ENCODE results near the gene FMN1.
"Not testable (repeated sequence)": the region's sequence is repeated elsewhere in the genome, so short reads cannot be mapped to it uniquely, and the experiment has no call there.

Gene FMN1

DNA sequence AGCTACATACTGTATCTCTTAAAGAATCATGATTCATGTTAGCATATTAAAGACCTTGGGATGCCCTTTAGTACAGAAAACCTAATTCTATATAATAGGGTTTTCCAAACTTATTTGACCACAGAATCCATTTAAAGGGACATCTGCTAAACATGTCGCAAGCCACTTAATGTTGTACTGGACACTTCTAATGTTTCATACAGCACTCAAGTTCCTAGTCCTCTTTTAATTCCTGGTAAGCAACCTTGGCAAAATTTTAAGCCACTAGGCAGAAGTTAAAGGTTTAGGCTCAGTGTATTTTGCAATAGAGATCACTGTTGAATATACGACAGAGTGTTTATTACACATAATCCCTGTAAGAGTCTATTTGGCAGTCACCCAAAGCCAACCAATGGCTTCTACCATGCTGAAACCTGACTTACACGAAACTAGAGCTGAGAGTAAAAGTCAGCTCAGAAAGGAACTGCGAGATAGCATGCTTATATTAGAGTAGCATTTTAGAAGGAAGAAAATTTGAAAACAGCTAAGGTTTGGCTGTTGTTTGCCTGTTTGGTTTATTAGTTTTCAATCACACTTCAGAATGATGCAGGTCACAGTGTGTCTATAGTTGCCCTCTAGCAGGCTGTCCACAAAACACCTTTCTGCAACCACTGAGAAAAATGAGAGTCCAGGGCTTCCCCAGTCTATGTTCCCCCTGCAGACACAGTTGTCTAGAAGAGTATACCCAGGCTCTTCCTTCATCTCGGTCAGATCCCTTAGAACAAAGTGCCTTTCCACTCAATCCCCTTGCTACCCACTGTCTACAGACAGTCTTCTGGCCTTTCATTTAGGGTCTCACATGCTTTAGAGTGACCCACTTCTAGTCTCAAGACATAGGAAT lies 104.4 kb downstream of the FMN1 start:
- DNase-seq = peak; percentile 58

DNA sequence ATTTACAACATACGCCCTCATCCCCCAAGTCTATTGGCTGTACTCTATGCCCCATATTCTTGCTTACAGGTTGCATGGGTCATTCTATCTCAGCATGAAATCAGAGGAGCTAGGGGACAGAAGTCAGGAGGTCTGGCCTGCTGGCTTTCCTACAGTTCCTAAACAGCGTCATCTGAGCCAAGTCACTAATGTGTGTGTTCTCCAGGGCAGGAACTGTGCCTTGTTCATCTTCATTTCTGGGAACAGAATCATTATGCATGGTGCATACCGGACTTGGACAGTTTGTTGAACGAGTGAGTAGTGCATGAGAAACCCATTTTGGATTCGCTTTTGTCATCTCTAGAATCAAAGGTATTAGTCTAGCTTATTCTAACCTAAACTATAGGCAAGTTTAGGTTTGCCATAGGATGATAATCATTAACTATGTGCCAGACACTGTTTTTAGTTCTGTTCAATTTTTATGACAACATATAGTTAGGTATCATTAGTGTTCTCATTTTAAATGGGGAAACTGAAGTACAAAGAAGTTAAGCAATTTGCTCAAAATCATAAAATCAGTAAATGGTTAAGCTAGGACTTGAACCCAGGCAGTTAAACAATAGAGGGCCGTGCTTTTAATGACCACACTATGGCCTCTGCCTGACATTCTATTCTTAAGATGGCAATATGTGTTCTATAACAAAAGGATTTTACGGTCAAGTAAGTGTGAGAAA lies 105.2 kb downstream of the FMN1 start:
- no peak for DNase-seq

DNA sequence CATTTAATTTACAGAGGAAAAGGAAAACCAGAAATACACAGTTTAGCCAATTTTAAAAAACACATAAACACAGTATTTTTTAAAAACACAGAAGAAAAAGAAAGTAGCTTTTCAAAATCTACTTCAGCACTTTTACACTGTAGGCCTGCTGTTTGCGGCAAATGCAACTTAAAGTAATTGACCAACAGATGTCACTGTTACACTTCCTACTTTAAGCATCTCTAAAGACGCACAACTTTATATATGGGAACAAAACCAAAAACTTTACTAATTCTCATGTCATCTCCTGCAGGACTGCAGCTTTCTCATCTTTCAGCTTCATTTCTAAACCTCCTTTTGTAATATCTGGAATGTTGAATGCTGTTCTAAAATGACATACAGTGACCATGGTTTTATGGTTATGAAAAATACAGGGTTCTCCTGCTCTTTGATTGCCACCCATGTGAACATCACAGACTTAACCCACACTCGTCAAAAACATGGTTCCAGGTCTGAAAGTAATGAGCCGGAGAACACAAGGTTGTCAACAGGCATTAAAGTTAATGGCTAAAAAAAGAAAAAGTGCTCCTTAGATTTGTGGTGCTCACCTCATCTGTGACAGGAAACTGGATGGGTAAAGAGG lies 107.9 kb downstream of the FMN1 start:
- DNase-seq = peak; percentile 77

DNA sequence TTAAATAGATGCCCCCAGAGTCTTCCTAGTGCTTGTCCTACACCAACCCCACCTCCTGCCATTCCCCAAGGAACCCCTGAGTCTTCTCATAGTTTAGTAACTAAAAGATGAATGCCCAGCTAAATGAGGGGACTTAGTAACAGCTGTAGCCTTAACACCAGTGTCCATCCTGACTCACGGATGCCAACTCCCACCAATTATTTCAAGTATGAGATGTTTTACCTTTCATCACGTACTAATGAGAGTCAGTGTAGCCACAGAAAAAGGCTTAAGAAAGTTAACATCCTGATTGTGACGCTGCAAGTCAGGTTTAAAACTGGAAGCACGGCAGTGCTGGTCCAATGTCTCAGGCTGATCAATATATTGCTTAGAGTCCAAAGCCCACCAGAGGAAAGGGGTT lies 109.9 kb downstream of the FMN1 start:
- DNase-seq = no peak

DNA sequence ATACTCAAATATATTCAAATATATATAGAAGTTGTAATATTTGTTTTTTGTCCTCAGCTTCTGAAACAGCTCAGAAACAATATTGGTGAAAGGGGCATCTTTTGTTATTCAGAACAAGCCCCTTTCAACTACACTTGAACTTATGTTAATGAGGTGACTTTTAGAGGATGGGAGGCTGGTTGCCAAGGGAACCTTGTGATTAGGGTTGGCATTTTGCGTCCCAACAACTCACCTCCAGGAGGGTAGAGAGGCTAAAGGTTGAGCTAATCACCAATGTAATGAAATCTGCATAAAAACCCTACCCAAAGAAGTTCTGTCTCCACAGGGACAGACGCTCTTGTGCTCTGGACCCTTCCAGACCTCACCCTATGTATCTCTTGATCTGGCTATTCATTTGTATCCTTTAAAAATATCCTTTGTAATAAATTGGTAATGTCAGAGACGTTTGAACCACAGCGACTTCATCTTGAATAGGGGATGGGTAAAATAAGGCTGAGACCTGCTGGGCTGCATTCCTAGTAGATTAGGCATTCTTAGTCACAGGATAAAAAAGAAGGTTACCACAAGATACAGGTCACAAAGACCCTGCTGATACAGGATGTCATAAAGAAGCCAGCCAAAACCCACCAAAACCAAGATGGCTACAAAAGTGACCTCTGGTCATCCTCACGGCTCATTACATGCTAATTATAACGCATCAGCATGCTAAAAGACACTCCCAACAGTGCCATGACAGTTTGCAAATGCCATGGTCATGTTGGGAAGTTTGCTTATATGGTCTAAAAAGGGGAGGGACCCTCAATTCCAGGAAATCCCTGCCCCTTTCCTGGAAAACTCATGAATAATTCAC lies 111.1 kb downstream of the FMN1 start:
- peak; percentile 15 for DNase-seq

GRCh38 chr15:33080006-33080405 lies 114.5 kb downstream of the FMN1 start:
- no peak for DNase-seq

GRCh38 chr15:33078607-33079006 lies 115.9 kb downstream of the FMN1 start:
- no peak for DNase-seq

DNA sequence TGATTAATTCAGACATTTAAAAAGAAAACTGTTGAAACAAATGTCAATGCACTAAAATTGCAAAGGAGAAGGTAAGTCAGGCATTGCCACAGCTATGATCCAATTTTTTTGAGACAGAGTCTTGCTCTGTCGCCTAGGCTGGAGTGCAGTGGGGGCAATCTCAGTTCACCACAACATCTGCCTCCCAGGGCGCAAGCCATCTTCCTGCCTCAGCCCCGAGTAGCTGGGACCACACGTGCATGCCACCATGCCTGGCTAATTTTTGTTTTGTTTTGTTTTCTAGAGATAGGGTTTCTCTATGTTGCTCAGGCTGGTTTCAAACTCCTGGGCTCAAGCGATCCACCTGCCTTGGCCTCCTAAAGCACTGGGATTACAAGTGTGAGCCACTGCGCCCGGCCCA lies 117.6 kb downstream of the FMN1 start:
- no peak for DNase-seq

GRCh38 chr15:33074942-33075341 lies 119.6 kb downstream of the FMN1 start:
- no peak for DNase-seq

DNA sequence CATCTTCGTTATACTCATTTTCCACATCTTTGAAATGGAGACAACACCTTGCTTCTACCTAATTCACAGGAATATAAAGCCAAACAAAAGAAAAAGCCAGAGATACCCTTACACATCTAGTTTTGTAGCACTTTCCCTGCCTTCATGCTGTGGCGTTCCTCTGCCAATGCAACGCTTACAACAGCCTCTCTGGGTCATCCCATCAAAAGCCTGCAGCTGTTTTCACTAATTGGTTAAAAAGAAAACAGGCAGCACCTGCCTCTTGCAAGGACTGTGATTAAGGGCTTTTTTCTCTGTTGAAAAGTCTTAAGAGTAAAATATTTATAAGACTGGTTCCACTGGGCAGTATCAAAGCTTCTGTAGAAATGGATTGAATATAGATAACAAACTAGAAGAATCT lies 120.3 kb downstream of the FMN1 start:
- no peak for DNase-seq

DNA sequence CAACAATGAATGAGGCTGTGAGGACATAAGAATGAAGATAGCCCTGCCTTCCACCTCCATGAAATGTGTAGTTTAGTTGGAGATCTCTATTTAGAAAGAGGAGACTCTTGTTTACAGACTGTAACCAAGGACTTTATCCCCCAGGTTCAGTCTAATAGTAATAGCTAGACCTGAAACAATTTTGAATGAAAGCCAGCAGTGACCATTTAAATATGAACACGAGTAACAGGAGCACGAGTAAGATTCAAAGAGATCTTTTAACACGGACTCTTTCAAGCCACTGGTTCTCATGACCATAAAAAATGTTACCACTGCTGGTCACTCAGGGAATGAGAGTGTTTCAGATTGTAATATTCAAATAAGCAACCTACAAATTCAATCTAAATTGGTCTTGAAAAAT lies 123.1 kb downstream of the FMN1 start:
- no peak for DNase-seq

DNA sequence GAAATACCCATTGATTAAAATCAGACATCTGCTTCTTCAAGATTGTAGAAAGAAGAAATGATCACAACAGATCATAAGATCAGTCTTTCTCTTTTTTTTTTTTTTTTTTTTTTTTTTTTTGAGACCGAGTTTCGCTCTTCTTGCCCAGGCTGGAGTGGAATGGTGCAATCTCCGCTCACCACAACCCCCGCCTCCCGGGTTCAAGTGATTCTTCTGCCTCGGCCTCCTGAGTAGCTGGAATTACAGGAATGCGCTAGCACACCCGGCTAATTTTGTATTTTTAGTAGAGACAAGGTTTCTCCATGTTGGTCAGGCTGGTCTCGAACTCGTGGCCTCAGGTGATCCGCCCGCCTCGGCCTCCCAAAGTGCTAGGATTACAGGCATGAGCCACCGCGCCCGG lies 124.6 kb downstream of the FMN1 start:
- not testable (repeated sequence) for DNase-seq

GRCh38 chr15:33069161-33069560 lies 125.4 kb downstream of the FMN1 start:
- DNase-seq = no peak

GRCh38 chr15:33068511-33068990 lies 126.0 kb downstream of the FMN1 start:
- peak; percentile 53 for DNase-seq

DNA sequence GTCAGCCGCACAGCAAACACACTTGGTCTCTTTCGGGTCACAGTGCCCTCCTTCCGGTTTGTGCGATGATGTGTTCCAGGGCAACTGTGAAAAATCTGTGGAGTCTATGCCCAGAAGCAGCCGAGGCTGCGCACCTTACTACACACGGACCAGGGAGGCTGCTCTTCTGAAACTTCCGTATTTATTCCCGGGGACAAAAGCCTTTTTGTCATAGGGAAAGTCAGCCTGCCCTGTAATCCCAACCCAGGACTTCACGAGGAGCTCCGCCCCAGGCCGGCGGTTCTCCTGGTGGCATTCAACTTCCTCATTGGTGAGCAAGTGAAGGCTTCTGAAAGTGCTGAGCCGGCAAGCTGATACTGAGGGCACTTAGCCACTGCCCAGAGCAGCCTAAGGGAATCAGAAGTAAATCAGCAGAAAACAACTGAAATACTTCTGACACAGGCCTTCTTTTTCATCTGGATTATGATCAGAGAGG lies 126.5 kb downstream of the FMN1 start:
- peak; percentile 61 for DNase-seq

DNA sequence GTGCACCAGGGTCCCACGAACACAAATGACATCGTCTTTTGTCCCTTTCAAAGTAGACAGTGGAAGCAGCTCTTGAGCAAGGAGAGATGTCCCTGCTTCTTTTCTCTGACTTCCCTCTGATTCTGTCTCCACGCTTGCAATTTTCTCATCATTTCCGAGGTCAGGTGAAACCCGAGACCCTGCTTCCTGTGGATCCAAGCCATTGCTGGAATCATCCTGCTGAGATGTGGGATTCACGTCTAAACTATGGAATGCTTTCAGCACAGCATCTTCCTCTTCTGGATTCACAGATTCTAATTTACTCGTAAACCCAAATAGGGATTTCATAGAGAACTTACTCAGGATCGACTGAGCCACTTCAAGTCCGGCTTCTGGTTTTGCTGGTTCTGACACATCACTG lies 127.1 kb downstream of the FMN1 start:
- peak; percentile 87 for DNase-seq

DNA sequence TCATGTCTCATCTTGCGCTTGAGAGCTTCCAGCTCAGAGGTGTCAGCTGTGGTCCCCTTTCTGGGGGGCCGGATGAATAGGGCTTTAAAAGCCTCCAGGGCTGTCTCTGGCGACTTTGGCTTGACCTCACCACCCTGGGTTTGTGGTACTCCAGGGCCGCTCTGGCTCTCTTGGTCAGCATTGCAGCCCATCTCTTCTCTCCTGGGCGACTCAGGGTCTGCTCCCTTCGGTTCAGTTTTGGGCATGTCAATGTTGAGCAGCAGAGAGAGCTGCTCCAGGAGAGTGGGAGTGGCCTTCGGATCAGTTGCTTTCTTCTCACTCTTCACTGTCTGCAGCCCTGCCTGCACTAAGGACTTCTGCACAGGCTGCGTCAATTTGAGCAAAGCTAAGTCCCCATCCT lies 127.9 kb downstream of the FMN1 start:
- no peak for DNase-seq

DNA sequence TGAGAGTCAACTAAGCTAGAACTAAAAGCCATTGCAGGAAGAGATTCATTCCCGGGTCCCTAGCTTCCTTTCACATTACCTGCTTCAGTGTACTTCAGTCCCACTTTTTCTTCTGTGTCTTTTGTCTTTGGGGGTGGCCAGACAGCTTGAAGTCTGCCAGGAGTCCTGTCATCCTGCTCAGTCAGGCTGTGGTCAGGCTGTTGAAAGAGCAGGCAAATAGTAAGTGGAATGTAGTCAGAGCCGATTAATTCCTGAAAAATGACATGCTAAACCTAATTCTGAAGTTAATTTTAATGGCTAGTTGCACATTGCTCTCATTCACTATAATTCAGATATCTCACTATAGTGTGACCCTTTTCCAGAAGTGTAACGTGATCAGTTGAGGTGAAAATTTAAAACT lies 129.6 kb downstream of the FMN1 start:
- peak; percentile 85 for DNase-seq

DNA sequence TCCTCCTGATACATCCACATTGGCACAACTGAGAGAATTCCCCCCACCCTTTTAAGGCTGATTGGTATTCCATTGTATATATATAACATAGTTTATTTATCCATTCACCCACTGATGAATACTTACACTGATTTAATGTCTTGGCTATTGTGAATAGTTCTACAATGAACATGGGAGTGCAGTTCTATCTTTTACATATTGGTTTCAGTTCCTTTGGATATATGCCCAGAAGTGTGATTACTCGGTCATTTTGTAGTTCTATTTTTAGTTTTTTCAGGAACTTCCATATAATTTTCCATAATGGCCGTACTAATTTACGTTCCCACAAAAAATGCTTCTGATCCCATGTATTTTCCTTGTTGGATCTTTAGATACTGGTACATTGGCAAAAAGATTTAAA lies 135.3 kb downstream of the FMN1 start:
- peak; percentile 46 for DNase-seq

GRCh38 chr15:33057845-33058244 lies 136.7 kb downstream of the FMN1 start:
- DNase-seq = no peak

DNA sequence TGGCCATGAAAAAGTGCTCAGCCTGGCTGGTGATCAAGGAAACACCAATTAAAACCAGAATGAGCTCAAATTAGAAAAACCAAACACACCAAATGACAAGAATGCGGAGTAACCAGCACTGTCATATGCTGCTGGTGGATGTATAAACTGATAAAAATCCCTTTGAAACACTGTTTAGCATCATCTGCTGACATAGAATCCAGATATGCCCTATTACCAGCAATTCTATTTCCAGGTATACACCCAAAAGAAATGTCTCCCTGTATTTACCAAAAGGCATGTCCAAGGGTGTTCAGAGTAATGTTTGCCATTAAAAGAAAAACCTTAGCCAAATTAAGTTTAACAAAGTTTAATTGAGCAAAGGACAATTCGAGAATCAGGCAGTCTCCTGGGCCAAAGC lies 138.6 kb downstream of the FMN1 start:
- no peak for DNase-seq

DNA sequence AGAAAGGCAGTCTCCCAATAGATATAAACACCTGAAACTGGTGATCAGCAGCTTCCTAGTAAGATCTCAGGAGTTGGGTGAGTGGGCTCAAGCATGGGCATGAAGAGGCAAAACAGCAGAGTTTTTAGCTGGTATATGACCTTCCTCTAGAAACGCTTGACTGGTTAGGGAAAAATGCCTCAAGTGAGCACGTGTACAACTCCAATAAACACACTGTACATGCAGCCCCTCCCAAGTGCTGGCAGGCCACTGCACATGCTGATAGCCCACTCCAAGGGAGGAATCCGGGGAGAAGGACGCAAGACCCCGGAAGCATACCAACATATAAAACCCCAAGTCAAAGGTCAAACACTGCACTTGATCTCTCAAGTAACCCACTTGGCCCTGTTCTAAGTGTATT lies 143.0 kb downstream of the FMN1 start:
- DNase-seq = no peak

Measured in fibroblast of skin of scalp (primary cell).